ENCODE measurements around the gene ADAM29.
"Not testable (repeated sequence)": the region's sequence is repeated elsewhere in the genome, so short reads cannot be mapped to it uniquely, and the experiment has no call there.

ADAM29 gene

DNA sequence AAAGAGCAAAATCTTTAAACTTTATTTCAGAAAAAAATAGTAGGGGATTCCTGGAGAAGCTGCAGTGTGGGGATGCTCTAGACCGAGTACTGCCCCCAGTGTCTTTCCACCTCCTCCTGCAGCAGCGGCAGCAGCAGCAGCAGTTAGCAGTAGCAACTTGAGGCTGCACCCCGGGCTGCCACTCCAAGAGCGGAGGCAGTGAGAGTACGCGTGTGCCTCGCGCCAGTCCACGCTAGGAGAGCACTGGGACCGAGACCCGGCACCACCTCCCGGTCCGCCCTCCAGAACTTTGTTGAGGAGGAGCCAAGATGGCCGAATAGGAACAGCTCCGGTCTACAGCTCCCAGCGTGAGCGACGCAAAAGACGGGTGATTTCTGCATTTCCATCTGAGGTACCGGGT is 101.3 kb downstream of the ADAM29 start:
- H3K27ac Mint-ChIP-seq, ATAC-seq, H3K27me3 Mint-ChIP-seq, H3K9me3 Mint-ChIP-seq, DNase-seq, H3K4me3 Mint-ChIP-seq, H3K4me1 Mint-ChIP-seq: not testable (repeated sequence)
